ENCODE data around the gene UGT1A6. TPM values are rescaled to one million over a fixed set of nuclear protein-coding genes. Genes with fewer than 3 reads are reported as not detected.

UGT1A6 gene
- total and polyA plus RNA-seq, 2 of the 13 experiments (the other 11 are each of a cell fraction or from before 2014, with no cell fraction given) = 0.25 TPM; not detected in 1

GRCh38 chr2:233745073-233745755 lies 52.5 kb downstream of the UGT1A6 start (continued):
- TF ChIP-seq AKNA (CRISPR knock-in tag; IDR thresholded peaks at IDR 0.05; ENCODE audit: borderline replicate concordance) = no peak
- no peak for TF ChIP-seq ZUFSP (CRISPR knock-in tag; IDR thresholded peaks at IDR 0.05; ENCODE audit: borderline replicate concordance)
- peak; percentile 76 for TF ChIP-seq ZNF605 (CRISPR knock-in tag; IDR thresholded peaks at IDR 0.05)
- TF ChIP-seq ZHX2 (IDR thresholded peaks at IDR 0.05; ENCODE audit: low read depth) = peak; percentile 60; the same call in 1 of the 2 replicates
- TF ChIP-seq ZHX2 (CRISPR knock-in tag; IDR thresholded peaks at IDR 0.05; ENCODE audit: borderline replicate concordance) = 0 out of 2 replicates have a peak, but pooled peaks have one; percentile 51
- TF ChIP-seq ZNF460 (CRISPR knock-in tag; IDR thresholded peaks at IDR 0.05; ENCODE audit: borderline replicate concordance) = peak; percentile 31; the same call in 1 of the 2 replicates
- TF ChIP-seq FOXP1 (IDR thresholded peaks at IDR 0.05) = peak; percentile 78
- peak; percentile 97 for TF ChIP-seq FOXP1 (CRISPR knock-in tag; IDR thresholded peaks at IDR 0.05)
- TF ChIP-seq SOX5 (CRISPR knock-in tag; IDR thresholded peaks at IDR 0.05; ENCODE audit: borderline replicate concordance) = peak; percentile 99
- TF ChIP-seq ZSCAN12 (CRISPR knock-in tag; IDR thresholded peaks at IDR 0.05) = no peak
- TF ChIP-seq ZBTB7B (CRISPR knock-in tag; IDR thresholded peaks at IDR 0.05) = peak; percentile 71
- peak; percentile 41; the same call in 1 of the 2 replicates for TF ChIP-seq ZBTB39 (CRISPR knock-in tag; IDR thresholded peaks at IDR 0.05)
- TF ChIP-seq ZMYM4 (CRISPR knock-in tag; IDR thresholded peaks at IDR 0.05) = peak; percentile 79
- peak; percentile 79; the same call in 1 of the 2 replicates for TF ChIP-seq AKAP8 (CRISPR knock-in tag; IDR thresholded peaks at IDR 0.05)
- 0 out of 2 replicates have a peak, but pooled peaks have one; percentile 72 for TF ChIP-seq HOXD1 (CRISPR knock-in tag; IDR thresholded peaks at IDR 0.05)

All from HepG2 (cell line).